ENCODE data around the gene SLC7A5.

- TF ChIP-seq EZH2 (IDR thresholded peaks at IDR 0.05; ENCODE audit: borderline replicate concordance, insufficient read depth, low read length, poor library complexity, severe bottlenecking): no peak
- TF ChIP-seq POLR2AphosphoS5 (IDR thresholded peaks at IDR 0.05): no peak
- TF ChIP-seq CTCF (IDR thresholded peaks at IDR 0.05; ENCODE audit: poor library complexity, severe bottlenecking): no peak
- TF ChIP-seq TAF1 (IDR thresholded peaks at IDR 0.05; ENCODE audit: low read depth): no peak
- TF ChIP-seq MXI1 (conservative IDR thresholded peaks at IDR 0.05; ENCODE audit: poor library complexity, severe bottlenecking): no peak
- no peak for TF ChIP-seq RAD21 (conservative IDR thresholded peaks at IDR 0.05)
These were observed 49.0 kb upstream of the SLC7A5 start for GRCh38 chr16:87918338-87918737.

Data from neural cell (in vitro differentiated cells).